SK-N-SH treated with all-trans-retinoic acid at 6 μM for 48 hours (cell line): ENCODE measurements around the gene OXSR1.

Experiments used
- ATAC-seq: fragments of 200-7000 bp; cut with Tn5 transposase; 3 replicates; pipeline ENCODE4 v1.9.1; 2020; ENCODE audit warnings: mild to moderate bottlenecking, moderate library complexity
- ARNTL ChIP-seq: fragments of 450-650 bp; formaldehyde crosslinking; IDR thresholded peaks from 2 replicates; pipeline ENCODE4 v1.5.0; 2020; ENCODE audit warnings: low read depth, mild to moderate bottlenecking, moderate library complexity, borderline replicate concordance
- BACH2 ChIP-seq: fragments of 250-450 bp; sonication (Bioruptor Pico); IDR thresholded peaks from 2 replicates; pipeline ENCODE4 v1.9.0; 2021; ENCODE audit warnings: mild to moderate bottlenecking, borderline replicate concordance
- CSDC2 ChIP-seq: fragments of 250-450 bp; sonication (Bioruptor Pico); IDR thresholded peaks from 2 replicates; pipeline ENCODE4 v1.5.0; 2020; ENCODE audit warnings: mild to moderate bottlenecking, moderate library complexity
- ESRRG ChIP-seq: fragments of 250-450 bp; sonication (Bioruptor Pico); IDR thresholded peaks from 2 replicates; pipeline ENCODE4 v1.6.1; 2021; ENCODE audit warnings: mild to moderate bottlenecking
- GLIS3 ChIP-seq: fragments of 250-450 bp; sonication (Bioruptor Pico); IDR thresholded peaks from 2 replicates; pipeline ENCODE4 v1.5.0; 2020; ENCODE audit warnings: mild to moderate bottlenecking, moderate library complexity
- ISL1 ChIP-seq: fragments of 250-450 bp; sonication (Bioruptor Pico); IDR thresholded peaks from 2 replicates; pipeline ENCODE4 v2.1.2; 2022; ENCODE audit warnings: mild to moderate bottlenecking, moderate library complexity
- OSR1 ChIP-seq: fragments of 250-450 bp; sonication (Bioruptor Pico); IDR thresholded peaks from 2 replicates; pipeline ENCODE4 v1.8.0; 2022; ENCODE audit warnings: moderate library complexity, mild to moderate bottlenecking, inconsistent platforms
- PPARA ChIP-seq: fragments of 250-450 bp; sonication (Bioruptor Pico); IDR thresholded peaks from 2 replicates; pipeline ENCODE4 v1.5.0; 2020; ENCODE audit warnings: mild to moderate bottlenecking, borderline replicate concordance
- RARB ChIP-seq: fragments of 250-450 bp; sonication (Bioruptor Pico); IDR thresholded peaks from 2 replicates; pipeline ENCODE4 v1.8.0; 2021; ENCODE audit warnings: mild to moderate bottlenecking, moderate library complexity
- SNAI2 ChIP-seq: fragments of 250-450 bp; sonication (Bioruptor Pico); IDR thresholded peaks from 2 replicates; pipeline ENCODE4 v1.5.0; 2020; ENCODE audit warnings: mild to moderate bottlenecking, moderate library complexity
- TCF4 ChIP-seq: fragments of 250-450 bp; sonication (Bioruptor Pico); IDR thresholded peaks from 2 replicates; pipeline ENCODE4 v1.8.0; 2021; ENCODE audit warnings: mild to moderate bottlenecking, moderate library complexity, borderline replicate concordance
- TOX ChIP-seq: fragments of 250-450 bp; sonication (Bioruptor Pico); IDR thresholded peaks from 2 replicates; pipeline ENCODE4 v1.8.0; 2021; ENCODE audit warnings: mild to moderate bottlenecking, moderate library complexity, borderline replicate concordance
- ZC3H10 ChIP-seq: fragments of 250-450 bp; sonication (Bioruptor Pico); IDR thresholded peaks from 2 replicates; pipeline ENCODE4 v1.5.1; 2021; ENCODE audit warnings: mild to moderate bottlenecking, moderate library complexity
- ZFP3 ChIP-seq: fragments of 250-450 bp; sonication (Bioruptor Pico); IDR thresholded peaks from 2 replicates; pipeline ENCODE4 v1.5.0; 2020; ENCODE audit warnings: mild to moderate bottlenecking, moderate library complexity
- ZNF565 ChIP-seq: fragments of 450-650 bp; formaldehyde crosslinking; conservative IDR thresholded peaks from 2 replicates; pipeline ENCODE4 v1.5.0; 2020; ENCODE audit warnings: low read depth, mild to moderate bottlenecking, moderate library complexity
- ZNF70 ChIP-seq: fragments of 450-650 bp; formaldehyde crosslinking; IDR thresholded peaks from 2 replicates; pipeline ENCODE4 v1.5.0; 2020; ENCODE audit warnings: mild to moderate bottlenecking, moderate library complexity
- ZNF8 ChIP-seq: fragments of 450-650 bp; formaldehyde crosslinking; IDR thresholded peaks from 2 replicates; pipeline ENCODE4 v1.5.0; 2020; ENCODE audit warnings: mild to moderate bottlenecking, moderate library complexity
- TF ChIP-seq, protein P1 (sequence below): fragments of 250-450 bp; sonication (Bioruptor Pico); IDR thresholded peaks from 2 replicates; pipeline ENCODE4 v1.5.0; 2020; ENCODE audit warnings: mild to moderate bottlenecking, moderate library complexity
- TF ChIP-seq, protein P2 (sequence below): fragments of 250-450 bp; sonication (Bioruptor Pico); IDR thresholded peaks from 2 replicates; pipeline ENCODE4 v1.8.0; 2021; ENCODE audit warnings: low read depth, mild to moderate bottlenecking, moderate library complexity, borderline replicate concordance
- TF ChIP-seq, protein P3 (sequence below): fragments of 250-450 bp; sonication (Bioruptor Pico); IDR thresholded peaks from 2 replicates; pipeline ENCODE4 v1.8.0; 2020; ENCODE audit warnings: mild to moderate bottlenecking, moderate library complexity, borderline replicate concordance
- TF ChIP-seq, protein P4 (sequence below): fragments of 250-450 bp; sonication (Bioruptor Pico); IDR thresholded peaks from 2 replicates; pipeline ENCODE4 v1.5.1; 2020; ENCODE audit warnings: low read depth, mild to moderate bottlenecking, moderate library complexity

OXSR1 gene

DNA sequence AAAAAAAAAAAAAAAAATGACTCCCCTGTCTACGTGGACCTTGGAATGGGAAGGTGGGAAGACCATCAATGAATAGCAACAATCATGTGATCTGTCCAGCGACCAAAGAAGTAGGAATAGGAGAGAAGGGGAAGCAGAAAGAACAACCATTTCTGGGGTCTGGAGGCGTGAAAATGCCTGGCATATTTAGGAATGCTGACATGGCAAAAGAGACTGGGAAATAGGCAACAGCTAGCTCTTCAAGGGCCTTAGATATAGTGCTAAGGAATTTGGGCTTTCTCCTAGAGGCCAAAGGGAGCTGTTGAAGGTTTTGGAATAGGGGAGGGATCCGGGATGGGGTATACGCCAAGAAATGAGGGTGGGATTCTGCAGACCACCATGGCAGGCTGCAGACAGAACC is 106.2 kb downstream of the OXSR1 start:
- TF ChIP-seq PPARA (CRISPR knock-in tag) (no peak), OSR1 (CRISPR knock-in tag) (no peak), ARNTL (no peak), ZC3H10 (CRISPR knock-in tag) (no peak), TCF4 (no peak), CSDC2 (CRISPR knock-in tag) (no peak), ZNF70 (CRISPR knock-in tag) (no peak), RARB (CRISPR knock-in tag) (no peak), ISL1 (CRISPR knock-in tag) (no peak), SNAI2 (CRISPR knock-in tag) (no peak), ZNF565 (CRISPR knock-in tag) (no peak), BACH2 (CRISPR knock-in tag) (no peak), GLIS3 (CRISPR knock-in tag) (no peak), ZFP3 (CRISPR knock-in tag) (no peak), ESRRG (CRISPR knock-in tag) (no peak)
- TF ChIP-seq, protein P1, sequence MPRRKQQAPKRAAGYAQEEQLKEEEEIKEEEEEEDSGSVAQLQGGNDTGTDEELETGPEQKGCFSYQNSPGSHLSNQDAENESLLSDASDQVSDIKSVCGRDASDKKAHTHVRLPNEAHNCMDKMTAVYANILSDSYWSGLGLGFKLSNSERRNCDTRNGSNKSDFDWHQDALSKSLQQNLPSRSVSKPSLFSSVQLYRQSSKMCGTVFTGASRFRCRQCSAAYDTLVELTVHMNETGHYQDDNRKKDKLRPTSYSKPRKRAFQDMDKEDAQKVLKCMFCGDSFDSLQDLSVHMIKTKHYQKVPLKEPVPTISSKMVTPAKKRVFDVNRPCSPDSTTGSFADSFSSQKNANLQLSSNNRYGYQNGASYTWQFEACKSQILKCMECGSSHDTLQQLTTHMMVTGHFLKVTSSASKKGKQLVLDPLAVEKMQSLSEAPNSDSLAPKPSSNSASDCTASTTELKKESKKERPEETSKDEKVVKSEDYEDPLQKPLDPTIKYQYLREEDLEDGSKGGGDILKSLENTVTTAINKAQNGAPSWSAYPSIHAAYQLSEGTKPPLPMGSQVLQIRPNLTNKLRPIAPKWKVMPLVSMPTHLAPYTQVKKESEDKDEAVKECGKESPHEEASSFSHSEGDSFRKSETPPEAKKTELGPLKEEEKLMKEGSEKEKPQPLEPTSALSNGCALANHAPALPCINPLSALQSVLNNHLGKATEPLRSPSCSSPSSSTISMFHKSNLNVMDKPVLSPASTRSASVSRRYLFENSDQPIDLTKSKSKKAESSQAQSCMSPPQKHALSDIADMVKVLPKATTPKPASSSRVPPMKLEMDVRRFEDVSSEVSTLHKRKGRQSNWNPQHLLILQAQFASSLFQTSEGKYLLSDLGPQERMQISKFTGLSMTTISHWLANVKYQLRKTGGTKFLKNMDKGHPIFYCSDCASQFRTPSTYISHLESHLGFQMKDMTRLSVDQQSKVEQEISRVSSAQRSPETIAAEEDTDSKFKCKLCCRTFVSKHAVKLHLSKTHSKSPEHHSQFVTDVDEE (CRISPR knock-in tag): no peak
- TF ChIP-seq, protein P2, sequence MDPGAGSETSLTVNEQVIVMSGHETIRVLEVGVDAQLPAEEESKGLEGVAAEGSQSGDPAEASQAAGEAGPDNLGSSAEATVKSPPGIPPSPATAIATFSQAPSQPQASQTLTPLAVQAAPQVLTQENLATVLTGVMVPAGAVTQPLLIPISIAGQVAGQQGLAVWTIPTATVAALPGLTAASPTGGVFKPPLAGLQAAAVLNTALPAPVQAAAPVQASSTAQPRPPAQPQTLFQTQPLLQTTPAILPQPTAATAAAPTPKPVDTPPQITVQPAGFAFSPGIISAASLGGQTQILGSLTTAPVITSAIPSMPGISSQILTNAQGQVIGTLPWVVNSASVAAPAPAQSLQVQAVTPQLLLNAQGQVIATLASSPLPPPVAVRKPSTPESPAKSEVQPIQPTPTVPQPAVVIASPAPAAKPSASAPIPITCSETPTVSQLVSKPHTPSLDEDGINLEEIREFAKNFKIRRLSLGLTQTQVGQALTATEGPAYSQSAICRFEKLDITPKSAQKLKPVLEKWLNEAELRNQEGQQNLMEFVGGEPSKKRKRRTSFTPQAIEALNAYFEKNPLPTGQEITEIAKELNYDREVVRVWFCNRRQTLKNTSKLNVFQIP: no peak
- TF ChIP-seq, all 23 proteins: peak for 0
- no peak for ATAC-seq

DNA sequence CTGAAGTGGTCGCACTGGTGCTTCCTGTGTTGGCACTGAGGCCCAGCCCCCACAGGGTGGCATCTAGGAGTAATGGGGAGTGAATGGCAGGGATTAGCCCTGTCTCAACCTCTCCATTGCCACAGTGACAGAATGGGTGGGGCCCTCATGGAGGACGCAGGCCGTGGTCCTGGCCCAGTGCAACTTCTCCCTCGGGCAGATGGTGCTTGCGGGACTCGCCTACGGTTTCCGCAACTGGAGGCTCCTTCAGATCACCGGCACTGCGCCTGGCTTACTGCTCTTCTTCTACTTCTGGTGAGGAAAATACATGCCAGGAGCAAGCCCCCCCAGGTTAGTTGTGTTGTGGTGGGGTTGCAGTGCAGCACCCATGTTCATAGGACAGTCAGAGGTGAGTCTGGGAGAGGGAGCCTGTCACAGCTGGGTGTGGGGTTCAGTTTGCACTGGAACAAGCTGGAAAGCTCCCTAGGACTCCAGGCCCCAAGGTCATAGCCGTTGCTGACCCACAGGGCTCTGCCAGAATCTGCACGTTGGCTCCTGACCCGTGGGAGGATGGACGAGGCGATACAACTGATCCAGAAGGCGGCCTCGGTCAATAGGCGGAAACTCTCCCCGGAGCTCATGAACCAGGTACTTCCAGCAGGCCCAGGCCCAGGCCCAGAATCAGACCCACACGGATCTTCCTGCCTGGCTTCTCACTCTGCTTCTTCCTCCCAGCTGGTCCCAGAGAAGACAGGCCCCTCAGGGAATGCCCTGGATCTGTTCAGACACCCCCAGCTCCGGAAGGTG is 109.7 kb downstream of the OXSR1 start:
- no peak for ATAC-seq
- TF ChIP-seq SNAI2 (CRISPR knock-in tag) (no peak), ZNF8 (CRISPR knock-in tag) (no peak), ARNTL (no peak), GLIS3 (CRISPR knock-in tag) (no peak), CSDC2 (CRISPR knock-in tag) (no peak), TOX (no peak), TCF4 (no peak), ISL1 (CRISPR knock-in tag) (no peak)
- TF ChIP-seq, protein P1 (CRISPR knock-in tag): no peak

DNA sequence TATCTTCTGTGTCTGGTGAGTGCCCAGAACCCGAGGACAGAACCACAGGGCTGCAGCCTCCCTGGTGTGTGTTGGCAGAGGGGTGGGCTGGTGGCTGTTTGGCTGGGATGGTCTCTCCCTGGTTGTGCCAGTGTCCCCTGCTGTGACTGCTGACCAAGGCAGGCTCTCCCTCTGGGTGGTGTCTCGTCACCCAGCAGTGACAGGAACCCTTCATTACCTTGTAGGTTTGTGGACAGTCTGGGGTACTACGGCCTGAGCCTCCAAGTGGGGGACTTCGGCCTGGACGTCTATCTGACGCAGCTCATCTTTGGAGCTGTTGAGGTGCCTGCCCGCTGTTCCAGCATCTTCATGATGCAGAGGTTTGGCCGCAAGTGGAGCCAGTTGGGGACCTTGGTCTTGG is 110.3 kb downstream of the OXSR1 start:
- TF ChIP-seq GLIS3 (CRISPR knock-in tag): no peak
- ATAC-seq: no peak

DNA sequence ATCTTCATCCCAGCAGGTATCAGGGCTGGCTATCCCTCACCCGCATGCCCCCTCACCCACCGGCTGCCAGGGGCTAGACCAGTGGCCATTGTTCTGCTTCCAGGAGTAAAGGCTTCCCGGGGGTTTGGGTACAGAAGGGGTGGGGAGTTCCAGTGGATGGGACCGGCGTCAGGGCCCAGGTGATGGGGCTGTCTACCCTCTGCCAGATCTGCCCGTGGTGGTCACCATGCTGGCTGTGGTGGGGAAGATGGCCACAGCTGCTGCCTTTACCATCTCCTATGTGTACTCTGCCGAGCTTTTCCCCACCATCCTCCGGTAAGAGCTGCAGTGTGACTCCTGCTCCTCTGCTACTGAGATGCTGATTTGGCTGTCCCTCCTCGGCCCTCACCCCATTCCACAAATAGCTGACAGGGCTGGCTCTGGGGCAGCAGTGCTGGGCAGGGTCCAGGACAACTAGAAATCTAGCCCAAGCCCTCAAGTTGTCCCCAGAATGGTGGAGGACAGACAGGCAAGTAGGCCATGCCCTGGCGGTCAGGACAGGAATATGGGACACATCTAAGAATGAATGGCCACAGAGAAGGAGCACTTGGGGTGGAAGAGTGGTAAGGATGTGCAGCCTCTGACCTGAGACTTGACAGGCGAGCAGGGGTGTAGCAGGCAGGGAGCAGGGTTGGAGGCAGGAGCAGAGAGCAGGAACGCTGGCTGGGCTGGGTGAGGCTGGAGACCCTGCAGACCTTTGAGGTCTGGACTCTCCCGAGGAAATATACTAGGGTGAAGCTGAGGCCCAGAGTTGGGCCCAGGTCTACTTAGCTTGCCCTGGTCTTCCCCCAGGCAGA is 111.0 kb downstream of the OXSR1 start:
- no peak for ATAC-seq
- TF ChIP-seq ZFP3 (CRISPR knock-in tag): no peak
- TF ChIP-seq ZNF8 (CRISPR knock-in tag): no peak
- no peak for TF ChIP-seq ESRRG (CRISPR knock-in tag)
- no peak for TF ChIP-seq OSR1 (CRISPR knock-in tag)
- no peak for TF ChIP-seq SNAI2 (CRISPR knock-in tag)
- TF ChIP-seq, protein P3, sequence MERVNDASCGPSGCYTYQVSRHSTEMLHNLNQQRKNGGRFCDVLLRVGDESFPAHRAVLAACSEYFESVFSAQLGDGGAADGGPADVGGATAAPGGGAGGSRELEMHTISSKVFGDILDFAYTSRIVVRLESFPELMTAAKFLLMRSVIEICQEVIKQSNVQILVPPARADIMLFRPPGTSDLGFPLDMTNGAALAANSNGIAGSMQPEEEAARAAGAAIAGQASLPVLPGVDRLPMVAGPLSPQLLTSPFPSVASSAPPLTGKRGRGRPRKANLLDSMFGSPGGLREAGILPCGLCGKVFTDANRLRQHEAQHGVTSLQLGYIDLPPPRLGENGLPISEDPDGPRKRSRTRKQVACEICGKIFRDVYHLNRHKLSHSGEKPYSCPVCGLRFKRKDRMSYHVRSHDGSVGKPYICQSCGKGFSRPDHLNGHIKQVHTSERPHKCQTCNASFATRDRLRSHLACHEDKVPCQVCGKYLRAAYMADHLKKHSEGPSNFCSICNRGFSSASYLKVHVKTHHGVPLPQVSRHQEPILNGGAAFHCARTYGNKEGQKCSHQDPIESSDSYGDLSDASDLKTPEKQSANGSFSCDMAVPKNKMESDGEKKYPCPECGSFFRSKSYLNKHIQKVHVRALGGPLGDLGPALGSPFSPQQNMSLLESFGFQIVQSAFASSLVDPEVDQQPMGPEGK (CRISPR knock-in tag): no peak
- TF ChIP-seq, protein P1 (CRISPR knock-in tag): no peak
- TF ChIP-seq, protein P4, sequence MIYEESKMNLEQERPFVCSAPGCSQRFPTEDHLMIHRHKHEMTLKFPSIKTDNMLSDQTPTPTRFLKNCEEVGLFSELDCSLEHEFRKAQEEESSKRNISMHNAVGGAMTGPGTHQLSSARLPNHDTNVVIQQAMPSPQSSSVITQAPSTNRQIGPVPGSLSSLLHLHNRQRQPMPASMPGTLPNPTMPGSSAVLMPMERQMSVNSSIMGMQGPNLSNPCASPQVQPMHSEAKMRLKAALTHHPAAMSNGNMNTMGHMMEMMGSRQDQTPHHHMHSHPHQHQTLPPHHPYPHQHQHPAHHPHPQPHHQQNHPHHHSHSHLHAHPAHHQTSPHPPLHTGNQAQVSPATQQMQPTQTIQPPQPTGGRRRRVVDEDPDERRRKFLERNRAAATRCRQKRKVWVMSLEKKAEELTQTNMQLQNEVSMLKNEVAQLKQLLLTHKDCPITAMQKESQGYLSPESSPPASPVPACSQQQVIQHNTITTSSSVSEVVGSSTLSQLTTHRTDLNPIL (CRISPR knock-in tag): no peak
- no peak for TF ChIP-seq ZNF70 (CRISPR knock-in tag)
